Dermis microvascular lymphatic vessel endothelial cell (primary cell): ENCODE measurements around the gene SBF2. TPM values are rescaled to one million over a fixed set of nuclear protein-coding genes. Genes with fewer than 3 reads are reported as not detected.
"Not testable (repeated sequence)": the region's sequence is repeated elsewhere in the genome, so short reads cannot be mapped to it uniquely, and the experiment has no call there.

Experiments used
- DNase-seq, 2 donors: peaks; one replicate each; pipeline versions ENCODE4 v3.0.0 to v3.0.0-alpha.2; 2010; ENCODE audit warnings: low read depth in 2 of 2
- total RNA-seq: library from RNA; depleted of rRNA; stranded (reverse); fragments of >200 nt; gene quantifications from 2 replicates; pipeline ENCODE4 v1.2.1, GENCODE V29; 2014

SBF2 gene
- total RNA-seq, 1 donor from 2014 or later, result 31.7 TPM

DNA sequence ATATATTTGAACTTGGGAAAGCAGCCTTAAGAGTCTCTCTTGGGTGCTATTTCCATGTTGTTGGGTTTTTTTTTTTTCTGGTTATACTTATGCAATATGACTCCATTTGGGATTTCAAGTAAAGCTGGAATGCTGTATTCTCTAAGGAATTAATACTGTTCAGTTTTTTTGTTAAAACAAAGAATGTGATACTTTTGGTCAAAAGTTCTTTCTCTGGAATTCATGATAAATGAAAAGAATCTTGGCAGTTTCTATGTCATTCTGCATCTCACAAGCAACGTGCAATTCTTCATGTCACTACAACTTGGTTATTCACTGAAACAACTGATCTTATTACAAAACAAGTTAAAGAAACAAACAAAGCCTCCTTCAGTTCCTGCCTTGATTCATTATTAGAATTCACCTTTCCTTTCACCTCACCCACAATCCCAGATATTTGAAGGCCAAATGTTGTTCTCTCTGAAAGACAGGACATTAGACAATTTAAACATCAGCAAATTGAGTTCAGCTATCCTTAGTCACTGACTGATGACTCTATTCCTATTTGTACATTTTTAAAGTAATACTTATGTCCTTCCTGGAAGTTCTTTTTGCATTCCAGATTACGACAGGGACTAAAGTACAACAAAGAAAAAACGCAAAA lies 176.2 kb downstream of the SBF2 start:
- DNase-seq, result peak in 1 of 2 donors; percentile 38

- no peak for DNase-seq
Observed at GRCh38 chr11:10116588-10116987, 177.4 kb downstream of the SBF2 start.

DNA sequence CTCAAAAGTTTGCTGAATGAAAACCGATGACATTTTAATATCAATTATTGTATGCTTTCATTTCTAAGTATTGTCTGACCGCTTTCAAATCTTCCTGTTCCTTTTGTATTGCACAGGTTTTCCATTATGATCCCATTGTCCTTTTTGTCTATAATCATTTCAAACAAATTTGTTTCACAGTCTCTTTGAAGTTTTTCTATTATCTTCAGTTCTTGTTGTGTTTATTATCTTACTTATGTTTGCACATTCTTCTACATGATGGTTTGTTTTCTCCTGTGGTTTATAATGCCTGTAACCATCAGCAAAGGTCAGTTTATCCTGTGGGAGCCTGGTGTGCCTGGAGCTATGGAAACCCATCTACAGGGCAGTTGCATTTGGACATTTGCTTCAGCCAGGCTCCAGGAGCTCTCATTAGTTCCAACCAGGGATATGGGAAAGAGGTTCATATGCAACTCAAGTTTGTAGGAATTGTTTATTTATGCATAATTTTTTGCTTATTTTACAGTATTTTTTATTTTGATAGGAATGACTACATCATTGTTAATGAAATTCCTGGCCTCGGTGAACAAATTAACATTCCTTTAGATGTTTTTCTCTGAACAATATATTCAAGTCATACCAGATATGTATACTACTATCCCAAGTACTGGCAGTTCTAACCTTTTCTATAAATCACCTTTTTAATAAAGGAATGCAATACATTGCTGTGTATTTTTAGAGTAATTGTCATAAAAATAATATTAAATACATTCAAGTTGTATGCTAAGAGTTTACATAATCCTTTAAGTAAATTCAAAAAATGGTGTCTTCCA lies 179.2 kb downstream of the SBF2 start:
- no peak for DNase-seq

DNA sequence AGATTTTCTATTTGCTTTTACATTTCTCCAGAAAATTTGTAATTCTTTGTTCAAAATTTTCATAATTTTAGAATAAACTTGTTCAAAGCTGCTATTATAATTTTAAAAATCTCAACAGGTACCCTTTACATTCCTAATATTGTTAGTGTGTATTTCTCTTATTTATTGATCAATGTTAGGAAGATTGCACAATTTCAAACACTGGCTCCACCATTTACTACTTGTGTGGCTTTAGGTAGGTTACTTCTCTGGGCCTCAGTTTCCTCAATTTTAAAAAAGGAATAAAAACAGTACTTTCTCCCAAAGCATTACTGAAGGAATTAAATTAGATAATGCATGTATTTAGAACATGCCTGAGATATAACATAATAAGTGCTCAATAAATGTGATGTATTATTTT lies 180.2 kb downstream of the SBF2 start:
- no peak for DNase-seq

GRCh38 chr11:10109806-10110205 lies 184.2 kb downstream of the SBF2 start:
- DNase-seq, result peak in 1 of 2 donors; percentile 19

- DNase-seq, result peak in 1 of 2 donors; percentile 82
Observed at GRCh38 chr11:10108915-10109680, 184.9 kb downstream of the SBF2 start.

- no peak for DNase-seq
Observed at GRCh38 chr11:10107497-10107896, 186.5 kb downstream of the SBF2 start.

GRCh38 chr11:10097615-10098014 lies 196.4 kb downstream of the SBF2 start:
- no peak for DNase-seq

- peak in 1 of 2 donors; percentile 55 for DNase-seq
Observed at GRCh38 chr11:10096987-10097386, 197.0 kb downstream of the SBF2 start.

DNA sequence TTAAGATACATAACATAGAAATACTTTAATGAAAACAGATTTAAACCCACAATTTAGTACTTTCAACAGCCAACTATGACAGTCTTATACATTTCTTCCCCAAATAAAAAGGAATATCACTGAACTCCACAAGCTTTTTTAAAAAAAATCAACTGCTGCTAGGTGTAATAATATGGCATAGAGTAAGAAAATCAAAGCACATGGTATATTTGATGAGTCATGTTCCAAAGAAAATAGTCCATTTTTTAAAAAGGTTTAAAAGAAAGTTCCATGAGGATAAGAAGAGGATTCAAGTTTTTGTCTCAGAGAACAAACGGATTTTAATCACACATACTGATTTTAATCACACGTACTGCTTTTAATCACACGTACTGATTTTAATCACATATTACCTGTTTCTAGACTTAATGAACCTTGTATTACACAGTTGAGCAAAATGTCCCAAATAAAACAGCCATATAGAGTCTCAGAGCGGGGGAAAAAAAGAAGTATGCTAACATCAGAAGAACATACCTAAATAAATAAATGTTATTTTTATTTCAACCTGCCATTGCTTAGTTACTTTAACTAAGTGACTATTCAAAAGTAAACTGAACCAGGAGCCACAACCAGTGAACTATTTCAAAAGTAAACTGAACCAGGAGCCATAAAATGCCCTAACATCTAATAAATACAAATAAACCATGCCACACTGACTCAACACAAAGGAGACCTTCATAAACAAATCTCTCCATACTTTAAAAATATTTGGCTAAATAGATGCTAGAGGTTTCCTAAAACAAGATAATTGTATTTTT lies 198.4 kb downstream of the SBF2 start:
- no peak for DNase-seq

GRCh38 chr11:10092426-10092825 lies 201.6 kb downstream of the SBF2 start:
- no peak for DNase-seq

GRCh38 chr11:10091314-10092045 lies 202.5 kb downstream of the SBF2 start:
- DNase-seq, result no peak

- not testable (repeated sequence) for DNase-seq
Observed at GRCh38 chr11:10087923-10088225, 206.1 kb downstream of the SBF2 start.

GRCh38 chr11:10087186-10087922 lies 206.7 kb downstream of the SBF2 start:
- peak; percentile 80 to 88 for DNase-seq

GRCh38 chr11:10080138-10080537 lies 213.9 kb downstream of the SBF2 start:
- peak in 1 of 2 donors; percentile 4 for DNase-seq

GRCh38 chr11:10076458-10077141 lies 217.4 kb downstream of the SBF2 start:
- peak in 1 of 2 donors; percentile 34 for DNase-seq

DNA sequence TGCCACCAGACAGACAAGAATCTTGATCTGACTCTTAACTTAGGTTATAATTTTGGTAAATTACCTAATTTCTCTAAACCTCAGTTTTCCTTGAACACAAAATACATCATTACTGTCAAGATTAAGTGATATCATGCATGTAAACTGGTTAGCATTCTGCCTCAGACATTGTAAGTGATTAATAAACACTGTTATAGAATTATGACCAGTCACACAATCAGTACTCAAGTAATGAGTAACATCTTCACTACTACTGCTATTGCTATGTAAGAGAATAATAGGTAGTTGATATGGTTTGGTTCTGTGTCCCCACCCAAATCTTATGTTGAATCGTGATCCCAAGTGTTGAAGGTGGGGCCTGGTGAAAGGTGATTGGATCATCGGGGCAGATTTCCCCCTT lies 218.9 kb downstream of the SBF2 start:
- no peak for DNase-seq

DNA sequence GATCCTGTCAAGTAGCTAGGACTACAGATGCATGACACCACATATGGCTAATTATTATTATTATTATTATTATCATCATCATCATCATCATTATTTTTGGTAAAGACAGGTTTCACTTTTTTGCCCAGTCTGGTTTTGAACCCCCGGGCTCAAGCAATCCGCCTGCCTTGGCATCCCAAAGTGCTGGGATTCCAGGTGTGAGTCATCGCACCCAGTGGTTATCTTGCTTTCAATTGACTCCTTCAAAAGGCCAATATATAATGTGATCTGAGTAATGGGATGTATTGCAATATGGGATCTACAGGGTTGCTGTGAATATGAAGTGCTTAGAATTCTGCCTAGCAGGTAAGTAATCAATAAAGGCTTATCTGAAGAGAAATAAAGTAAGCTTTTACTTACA lies 221.2 kb downstream of the SBF2 start:
- peak in 1 of 2 donors; percentile 29 for DNase-seq

GRCh38 chr11:10072142-10072541 lies 221.9 kb downstream of the SBF2 start:
- no peak for DNase-seq
